GM03348 (cell line): ENCODE measurements around the gene SNAPC4.
"Not testable (repeated sequence)": the region's sequence is repeated elsewhere in the genome, so short reads cannot be mapped to it uniquely, and the experiment has no call there.

Source experiments
- DNase-seq: peaks from one replicate; pipeline ENCODE4 v3.0.0; 2012; ENCODE audit warnings: low spot score

Gene SNAPC4

GRCh38 chr9:136353757-136354488, 46.0 kb downstream of the SNAPC4 start:
- no peak for DNase-seq

GRCh38 chr9:136353088-136353487, 46.9 kb downstream of the SNAPC4 start:
- DNase-seq, result no peak

- no peak for DNase-seq
Observed at GRCh38 chr9:136352682-136353081, 47.3 kb downstream of the SNAPC4 start.

- not testable (repeated sequence) for DNase-seq
Observed at GRCh38 chr9:136351868-136352267, 48.1 kb downstream of the SNAPC4 start.

GRCh38 chr9:136351252-136351800, 48.6 kb downstream of the SNAPC4 start:
- DNase-seq, result no peak
